PC-9 (cell line): ENCODE data around the gene ZNF497. TPM values are rescaled to one million over a fixed set of nuclear protein-coding genes. Genes with fewer than 3 reads are reported as not detected.

ENCODE experiments used
- BruUV-seq: library from RNA; stranded (reverse); fragments of 400-500 nt; replicated peaks from 2 replicates; lab custom pipeline; 2021; lab: Mats Ljungman, UMichigan
- CTCF ChIA-PET: fragments of 300-600 bp; sonication (Branson Sonifier 250); formaldehyde crosslinking; loops from one replicate; lab custom pipeline; 2022; ENCODE audit warnings: antibody characterized with exemption; lab: Charles Lee
- POLR2A ChIA-PET: fragments of 300-600 bp; sonication (Branson Sonifier 250); formaldehyde crosslinking; loops from one replicate; lab custom pipeline; 2022; ENCODE audit warnings: antibody characterized with exemption; ENCODE audit not compliant: unreplicated experiment; lab: Charles Lee
- DNase-seq, 2 experiments: peaks; one replicate each; pipeline versions ENCODE4 v3.0.0 to v3.0.0-alpha.2; 2015 to 2022; ENCODE audit warnings: mixed read lengths in 1 of 2
- H2AFZ ChIP-seq: fragments of 200-600 bp; sonication (generic); 2 replicates; pipeline ENCODE4 v1.8.1; 2017; ENCODE audit warnings: antibody characterized with exemption
- H3F3A ChIP-seq: fragments of 200-600 bp; sonication (generic); 2 replicates; pipeline ENCODE4 v1.8.1; 2017; ENCODE audit warnings: antibody characterized with exemption, mild to moderate bottlenecking, low read depth; ENCODE audit not compliant: insufficient read depth
- H3K27ac ChIP-seq: fragments of 200-600 bp; sonication (generic); 2 replicates; pipeline ENCODE4 v1.6.1; 2016; ENCODE audit warnings: mixed run types
- H3K27me3 ChIP-seq: fragments of 200-600 bp; sonication (generic); 2 replicates; pipeline ENCODE4 v1.6.1; 2016; ENCODE audit warnings: low read depth, mixed run types; ENCODE audit not compliant: insufficient read depth
- H3K36me3 ChIP-seq: fragments of 200-600 bp; sonication (generic); 2 replicates; pipeline ENCODE4 v1.6.1; 2016; ENCODE audit warnings: low read depth, mixed run types
- H3K4me1 ChIP-seq: fragments of 200-600 bp; sonication (generic); replicated peaks from 2 replicates; pipeline ENCODE4 v1.6.1; 2016; ENCODE audit warnings: mixed run types; ENCODE audit not compliant: insufficient read depth
- H3K4me2 ChIP-seq: fragments of 200-600 bp; sonication (generic); 2 replicates; pipeline ENCODE4 v1.6.1; 2017; ENCODE audit warnings: mixed run types
- H3K4me3 ChIP-seq: fragments of 200-600 bp; sonication (generic); 2 replicates; pipeline ENCODE4 v1.6.1; 2016; ENCODE audit warnings: mixed run types
- H3K79me2 ChIP-seq: fragments of 200-600 bp; sonication (generic); 2 replicates; pipeline ENCODE4 v1.6.1; 2017; ENCODE audit warnings: low read depth, mixed run types
- H3K9me2 ChIP-seq: fragments of 200-600 bp; sonication (generic); 2 replicates; pipeline ENCODE4 v1.8.1; 2017; ENCODE audit warnings: mild to moderate bottlenecking; ENCODE audit not compliant: insufficient read depth
- H3K9me3 ChIP-seq: fragments of 200-600 bp; sonication (generic); 2 replicates; pipeline ENCODE4 v1.8.1; 2016; ENCODE audit warnings: low read depth; ENCODE audit not compliant: insufficient read depth
- H4K20me1 ChIP-seq: fragments of 200-600 bp; sonication (generic); 2 replicates; pipeline ENCODE4 v1.8.1; 2017; ENCODE audit not compliant: insufficient read depth
- CTCF ChIP-seq: fragments of 200-600 bp; sonication (generic); conservative IDR thresholded peaks from 2 replicates; pipeline ENCODE4 v1.6.1; 2017; ENCODE audit warnings: mixed run types, antibody characterized with exemption, mild to moderate bottlenecking, moderate library complexity
- EZH2 ChIP-seq: fragments of 200-600 bp; sonication (generic); IDR thresholded peaks from 2 replicates; pipeline ENCODE4 v1.8.0; 2017; ENCODE audit warnings: antibody characterized with exemption, low read depth
- intact Hi-C: fragments of 100-400 bp; cut with micrococcal nuclease; formaldehyde crosslinking; loops from one replicate; pipeline ENCODE4 v1.10.0; 2022; ENCODE audit not compliant: unreplicated experiment
- microRNA-seq: library from miRNA; unstranded; fragments of <30 nt; microRNA quantifications from one replicate; pipeline ENCODE4 v1.2.0, GENCODE V29; 2021; ENCODE audit warnings: borderline number of aligned reads, borderline replicate concordance
- total RNA-seq: library from RNA; stranded (reverse); gene quantifications from 2 replicates; pipeline ENCODE4 v1.2.3, GENCODE V29; 2021

ZNF497 gene
- total RNA-seq, 1 experiment from 2014 or later = 7.2 TPM

- peak; percentile 87 to 91 for DNase-seq
- H3K9me2 ChIP-seq = no peaks in the 10 kb centered on the region
- no peaks in the 10 kb centered on the region for H3K27me3 ChIP-seq
- no peak for TF ChIP-seq CTCF
- TF ChIP-seq EZH2 = no peak
- H3K9me3 ChIP-seq = no peaks in the 10 kb centered on the region
- CTCF ChIA-PET = no interaction called here
- POLR2A ChIA-PET = interaction anchor here (0.5 to 1.0 kb wide), 5 partner anchors 22 to 559 kb away, joined by 3 to 20 read pairs (median 4); partner anchors contain the start of genes ZNF776 and ZSCAN22
- peak within 1 kb of the TSS; percentile 94 for H3K4me3 ChIP-seq
- BruUV-seq = no TSS peak
- no peaks in the 10 kb centered on the region; the same call in 1 of the 2 replicates for H3F3A ChIP-seq
- no peak within 1 kb of the TSS for H3K27ac ChIP-seq
- no peaks in the 10 kb centered on the region for H3K36me3 ChIP-seq
- H2AFZ ChIP-seq = peak within 1 kb of the TSS; percentile 94
- peaks cover 18% of the 10 kb centered on the region for H3K79me2 ChIP-seq
- peaks cover 6% of the 10 kb centered on the region for H3K4me1 ChIP-seq
- no peaks in the 10 kb centered on the region for H4K20me1 ChIP-seq
- H3K4me2 ChIP-seq = peak within 1 kb of the TSS; percentile 97
- intact Hi-C loops = loop anchor here (1.0 to 2.0 kb wide), 3 partner anchors 22 to 746 kb away; partner anchors contain the start of genes ZNF550, ZNF8 and ZSCAN22
Observed at GRCh38 chr19:58305065-58305931, 57.3 kb downstream of the ZNF497 start, which contains the start of gene ERVK3-1. TSS of gene ERVK3-1 (plus strand) at chr19:58305377. CDS start at chr19:58312169, 6,792 bp downstream.

- ChIA-PET CTCF (no interaction called here), POLR2A (interaction anchor here (0.5 to 1.0 kb wide), 5 partner anchors 22 to 558 kb away, joined by 3 to 20 read pairs (median 4); partner anchors contain the start of genes ZNF776 and ZSCAN22)
- Histone ChIP-seq H3K27me3 (no peaks in the 10 kb centered on the region), H3K36me3 (no peaks in the 10 kb centered on the region), H3F3A (no peaks in the 10 kb centered on the region; the same call in 1 of the 2 replicates), H3K4me2 (peak overlapping the region; percentile 97), H2AFZ (peak overlapping the region; percentile 78), H3K4me3 (peak overlapping the region; percentile 94), H3K9me2 (no peaks in the 10 kb centered on the region), H3K4me1 (peaks cover 6% of the 10 kb centered on the region), H3K27ac (no peak overlapping the region), H3K79me2 (peaks cover 18% of the 10 kb centered on the region), H4K20me1 (no peaks in the 10 kb centered on the region), H3K9me3 (no peaks in the 10 kb centered on the region)
- DNase-seq = no peak
- TF ChIP-seq EZH2 (no peak), CTCF (no peak)
- BruUV-seq = no TSS peak
- intact Hi-C loops = loop anchor here (1.0 to 2.0 kb wide), 3 partner anchors 22 to 745 kb away; partner anchors contain the start of genes ZNF550, ZNF8 and ZSCAN22
Observed at GRCh38 chr19:58304748-58305064, 57.8 kb downstream of the ZNF497 start.

Small RNA genes lying within 50 kb of the gene (microRNA-seq; reads per million reads assigned to microRNA genes)
- gene MIR4754 (not detected), gene MIR6806 (not detected)

Other genes with a start within 250 kb of the ZNF497 start
- gene ZNF329, start 212.0 kb downstream of the ZNF497 start, total RNA-seq = 10.6 and 16.1 TPM in 2 replicates
- 34.3 and 36.4 TPM in 2 replicates for gene ZNF274, start 179.7 kb downstream of the ZNF497 start, total RNA-seq
- gene ZNF544, start 133.8 kb downstream of the ZNF497 start, total RNA-seq = 29.5 and 32.7 TPM in 2 replicates
- 6.2 and 6.4 TPM in 2 replicates for gene ZNF8, start 83.8 kb downstream of the ZNF497 start, total RNA-seq
- gene ERVK3-1, start 57.4 kb downstream of the ZNF497 start, total RNA-seq = 19.4 and 21.3 TPM in 2 replicates
- 0.08 TPM in 1 of 2 replicates, not detected in the other for gene ZSCAN22, start 35.8 kb downstream of the ZNF497 start, total RNA-seq
- gene A1BG, start 9.3 kb downstream of the ZNF497 start, total RNA-seq = 2.5 and 4.5 TPM in 2 replicates
- gene ZNF837, start 18.3 kb upstream of the ZNF497 start, total RNA-seq = 3.3 and 4.1 TPM in 2 replicates
- 941 and 961 TPM in 2 replicates for gene RPS5, start 24.5 kb upstream of the ZNF497 start, total RNA-seq
- gene RNF225, start 32.9 kb upstream of the ZNF497 start, total RNA-seq = 0.61 and 0.68 TPM in 2 replicates
- gene ZNF584, start 45.9 kb upstream of the ZNF497 start, total RNA-seq = 13.5 and 18.8 TPM in 2 replicates
- gene ZNF132, start 77.4 kb upstream of the ZNF497 start, total RNA-seq = 1.5 and 2.1 TPM in 2 replicates
- gene ZNF324B, start 88.9 kb upstream of the ZNF497 start, total RNA-seq = 4.3 and 6.1 TPM in 2 replicates
- gene ZNF324, start 104.3 kb upstream of the ZNF497 start, total RNA-seq = 5.9 and 8.1 TPM in 2 replicates
- gene ZNF446, start 113.6 kb upstream of the ZNF497 start, total RNA-seq = 11.0 and 16.5 TPM in 2 replicates
- gene SLC27A5, start 149.2 kb upstream of the ZNF497 start, total RNA-seq = 8.4 and 9.2 TPM in 2 replicates
- 8.1 and 8.9 TPM in 2 replicates for gene ZBTB45, start 157.1 kb upstream of the ZNF497 start, total RNA-seq
- gene TRIM28, start 181.3 kb upstream of the ZNF497 start, total RNA-seq = 311 and 322 TPM in 2 replicates
- 149 and 186 TPM in 2 replicates for gene CHMP2A, start 192.4 kb upstream of the ZNF497 start, total RNA-seq
- gene UBE2M, start 195.9 kb upstream of the ZNF497 start, total RNA-seq = not detected in 2 replicates
- gene MZF1, start 210.6 kb upstream of the ZNF497 start, total RNA-seq = not detected in 2 replicates